Gastrocnemius medialis (tissue), 4 donors: Measurements from ENCODE around the gene XPOT. TPM values are rescaled to one million over a fixed set of nuclear protein-coding genes. Genes with fewer than 3 reads are reported as not detected.

ENCODE experiments used
- ATAC-seq, 2 donors: fragments of 150-250 bp; one replicate each; pipeline ENCODE4 v1.9.1; 2016
- DNase-seq, 2 donors: peaks; one replicate each; pipeline ENCODE4 v3.0.0-alpha.2; 2019
- H3K27ac ChIP-seq, 4 donors: fragments of 200-600 bp; sonication (generic); 1 replicate in 1 of 4; 2 replicates in 3 of 4; pipeline ENCODE4 v1.5.1; 2016 to 2018; ENCODE audit warnings: mild to moderate bottlenecking in 2 of 4, moderate library complexity in 1 of 4
- H3K27me3 ChIP-seq, 3 donors: fragments of 200-600 bp; sonication (generic) in 2 of 3; 1 replicate in 1 of 3; 2 replicates in 2 of 3; pipeline versions ENCODE4 v1.5.1 to v1.6.0; 2016 to 2019; ENCODE audit warnings: mild to moderate bottlenecking in 1 of 3, moderate library complexity in 1 of 3
- H3K36me3 ChIP-seq, 2 donors: fragments of 200-600 bp; sonication (generic) in 1 of 2; one replicate each; pipeline ENCODE4 v1.5.1; 2017 to 2018
- H3K4me1 ChIP-seq, 2 donors: fragments of 200-600 bp; sonication (generic) in 1 of 2; one replicate each; pipeline ENCODE4 v1.5.1; 2016 to 2017; ENCODE audit warnings: mild to moderate bottlenecking in 2 of 2
- H3K4me3 ChIP-seq, 4 donors: fragments of 200-600 bp; sonication (generic) in 3 of 4; 1 replicate in 1 of 4; 2 replicates in 3 of 4; pipeline ENCODE4 v1.5.1; 2016 to 2019; ENCODE audit warnings: mild to moderate bottlenecking in 2 of 4
- H3K9me3 ChIP-seq, 3 donors: fragments of 200-600 bp; sonication (generic) in 2 of 3; 1 replicate in 1 of 3; 2 replicates in 2 of 3; pipeline ENCODE4 v1.5.1; 2016 to 2019
- CTCF ChIP-seq, 5 experiments: fragments of 450-650 bp in 3 of 5; fragments of 200-600 bp in 2 of 5; sonication (generic) in 2 of 5; IDR thresholded peaks in 4 of 5; conservative IDR thresholded peaks in 1 of 5; 1 replicate in 4 of 5; 2 replicates in 1 of 5; pipeline ENCODE4 v1.5.1; 2016 to 2019; ENCODE audit warnings: antibody characterized with exemption in 5 of 5, mild to moderate bottlenecking in 3 of 5, moderate library complexity in 3 of 5
- POLR2A ChIP-seq, 2 donors: fragments of 450-650 bp; IDR thresholded peaks; one replicate each; pipeline ENCODE4 v1.6.1; 2017; ENCODE audit warnings: antibody characterized with exemption in 2 of 2, mild to moderate bottlenecking in 2 of 2, moderate library complexity in 2 of 2
- in situ Hi-C, 4 donors: fragments of 200-750 bp; cut with MboI; loops; one replicate each; pipeline versions ENCODE4 v1.15.0 to v1.8.0; 2017; ENCODE audit warnings: low sequenced_read_pairs in 4 of 4
- intact Hi-C: fragments of 100-400 bp; cut with DNase I; formaldehyde crosslinking; loops from one replicate; pipeline ENCODE4 v1.15.1; 2023; ENCODE audit warnings: low total_unique reads
- total RNA-seq, 4 donors: library from RNA; depleted of rRNA; stranded (reverse); fragments of >200 nt; gene quantifications; one replicate each; pipeline versions ENCODE4 v1.1.0 to v1.2.3, GENCODE V29; 2016

Gene XPOT
- total RNA-seq, 4 donors from 2014 or later = 21.1 to 27.1 (median 25.1) TPM

DNA sequence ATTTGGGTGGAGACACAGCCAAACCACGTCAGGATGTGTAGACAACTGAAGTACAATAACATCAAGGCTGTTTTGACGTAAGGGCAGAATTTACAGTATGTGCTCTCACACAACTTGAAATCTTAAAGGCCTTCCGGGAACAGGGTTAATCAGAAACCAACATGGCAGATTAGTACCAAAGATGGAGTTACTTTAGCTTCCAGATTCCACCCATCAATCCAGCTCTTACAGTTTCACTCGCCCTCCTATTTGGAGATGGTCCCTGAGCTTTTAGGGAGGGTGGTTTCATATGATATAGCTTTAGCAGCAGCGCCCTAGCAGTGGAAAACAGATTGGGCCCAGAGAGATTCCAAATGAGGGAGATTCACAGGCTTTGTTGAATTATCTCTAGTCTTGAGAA is 2.0 kb upstream of the XPOT start:
- DNase-seq (no peak), ATAC-seq (no peak)
- H3K4me3 ChIP-seq = no peak overlapping the region
- no peaks in the 10 kb centered on the region for H3K36me3 ChIP-seq
- no peak overlapping the region for H3K27ac ChIP-seq
- TF ChIP-seq POLR2A (IDR thresholded peaks at IDR 0.05) (no peak), CTCF (IDR thresholded peaks at IDR 0.05 in 4 of 5, conservative IDR thresholded peaks at IDR 0.05 in 1 of 5) (no peak)
- no peaks in the 10 kb centered on the region for H3K9me3 ChIP-seq
- H3K27me3 ChIP-seq = no peaks in the 10 kb centered on the region
- intact Hi-C loops (loop anchor here (5.0 kb wide), 2 partner anchors 560 to 625 kb away; partner anchors contain the start of genes RXYLT1 and SRGAP1), in situ Hi-C loops (loop anchor here in 1 of 4 donors (5.0 kb wide), 1 partner anchor 180 kb away; the partner anchor contains the start of gene KICS2)
- peaks cover 7 to 9% of the 10 kb centered on the region in 2 donors for H3K4me1 ChIP-seq

GRCh38 chr12:64404470-64405256 is 471 bp downstream of the XPOT start:
- TF ChIP-seq CTCF (IDR thresholded peaks at IDR 0.05 in 4 of 5, conservative IDR thresholded peaks at IDR 0.05 in 1 of 5) = no peak
- peak; percentile 89 to 92 for TF ChIP-seq POLR2A (IDR thresholded peaks at IDR 0.05)
- intact Hi-C loops (loop anchor here (1.0 to 5.0 kb wide), 4 partner anchors 48 to 627 kb away; partner anchors contain the start of genes KICS2, RXYLT1, SRGAP1 and TBK1), in situ Hi-C loops (loop anchor here in 1 of 4 donors (5.0 kb wide), 1 partner anchor 182 kb away; the partner anchor contains the start of gene KICS2)
- H3K27me3 ChIP-seq = no peaks in the 10 kb centered on the region
- H3K4me3 ChIP-seq = peak overlapping the region; percentile 93 to 99 (median 98)
- peaks cover 0 to 5% of the 10 kb centered on the region in 2 donors for H3K36me3 ChIP-seq
- DNase-seq (peak; percentile 41 to 63), ATAC-seq (peak; percentile 64 to 69)
- H3K27ac ChIP-seq = peak overlapping the region; percentile 100
- H3K4me1 ChIP-seq = peaks cover 10 to 12% of the 10 kb centered on the region in 2 donors
- H3K9me3 ChIP-seq = no peaks in the 10 kb centered on the region

DNA sequence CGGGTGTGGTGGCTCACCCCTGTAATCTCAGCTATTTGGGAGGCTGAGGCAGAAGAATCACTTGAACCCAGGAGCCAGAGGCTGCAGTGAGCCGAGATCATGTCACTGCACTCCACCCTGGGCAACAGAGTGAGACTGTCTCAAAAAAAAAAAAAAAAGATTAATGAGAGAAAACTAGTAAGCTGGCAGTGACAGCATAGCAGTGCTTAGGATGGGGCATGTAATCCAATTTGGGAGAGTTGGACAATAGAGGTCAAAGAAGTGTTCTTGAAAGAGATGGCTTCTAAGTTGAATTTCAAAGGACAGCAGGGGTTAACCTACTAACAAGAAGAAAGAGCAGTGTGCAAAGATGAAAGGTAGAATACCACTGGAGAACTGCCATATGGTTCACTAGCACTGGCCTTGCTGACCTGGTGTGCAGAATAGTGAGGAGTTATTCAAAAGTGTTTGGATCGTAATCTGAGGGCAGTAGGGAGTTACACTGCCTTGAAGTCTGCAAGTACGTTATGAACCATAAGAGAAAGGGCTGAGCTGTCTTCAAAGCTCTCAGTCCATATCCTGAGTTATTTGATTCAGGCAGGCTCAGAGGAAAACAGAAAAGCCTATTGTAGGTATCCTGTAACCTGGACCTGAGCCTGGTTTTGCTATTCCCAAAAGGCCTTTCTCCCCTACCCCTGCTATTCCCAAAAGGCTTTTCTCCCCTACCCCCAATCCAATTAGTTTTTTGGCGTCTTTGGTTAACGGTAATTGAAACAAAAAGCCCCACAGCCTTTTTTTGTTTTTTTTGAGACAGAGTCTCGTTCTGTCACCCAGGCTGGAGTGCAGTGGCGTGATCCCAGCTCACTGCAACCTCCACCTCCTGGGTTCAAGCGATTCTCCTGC is 3.4 kb downstream of the XPOT start:
- Histone ChIP-seq H3K36me3 (peaks cover 0 to 34% of the 10 kb centered on the region in 2 donors), H3K4me3 (no peak overlapping the region), H3K4me1 (peaks cover 10 to 12% of the 10 kb centered on the region in 2 donors), H3K27ac (no peak overlapping the region), H3K27me3 (no peaks in the 10 kb centered on the region), H3K9me3 (no peaks in the 10 kb centered on the region)
- no peak for ATAC-seq
- intact Hi-C loops = no loop called here
- in situ Hi-C loops = no loop called here
- no peak for DNase-seq
- TF ChIP-seq CTCF (IDR thresholded peaks at IDR 0.05 in 4 of 5, conservative IDR thresholded peaks at IDR 0.05 in 1 of 5) = no peak
- no peak for TF ChIP-seq POLR2A (IDR thresholded peaks at IDR 0.05)

DNA sequence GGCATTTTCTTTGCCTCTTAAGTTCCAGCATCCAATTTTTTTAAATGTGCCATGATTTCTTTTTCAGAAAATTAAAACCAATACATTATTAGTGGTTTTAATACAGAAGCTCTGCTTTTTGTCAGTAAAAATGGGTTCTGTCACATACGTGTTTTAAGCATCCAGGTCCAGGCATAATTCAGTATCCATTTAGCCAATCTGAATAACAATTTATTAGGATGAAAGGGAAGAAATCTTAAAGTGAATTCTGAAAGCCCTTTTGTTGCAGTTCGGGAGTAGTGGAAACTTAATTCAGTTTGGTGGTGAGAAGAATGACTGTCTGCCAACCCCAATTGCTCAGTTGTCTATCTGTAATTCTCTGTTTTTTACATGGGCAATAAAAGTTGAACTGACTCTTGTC is 7.2 kb downstream of the XPOT start:
- no peak for DNase-seq
- intact Hi-C loops = loop anchor here (10.0 kb wide), 1 partner anchor 83 kb away; no protein-coding TSS in a partner anchor
- Histone ChIP-seq H3K36me3 (peaks cover 3 to 72% of the 10 kb centered on the region in 2 donors), H3K27me3 (no peaks in the 10 kb centered on the region), H3K27ac (no peak overlapping the region), H3K4me1 (peaks cover 3% of the 10 kb centered on the region in 2 donors), H3K9me3 (no peaks in the 10 kb centered on the region), H3K4me3 (no peak overlapping the region)
- no peak for TF ChIP-seq POLR2A (IDR thresholded peaks at IDR 0.05)
- TF ChIP-seq CTCF (IDR thresholded peaks at IDR 0.05 in 4 of 5, conservative IDR thresholded peaks at IDR 0.05 in 1 of 5) = no peak
- in situ Hi-C loops = loop anchor here in 1 of 4 donors (10.0 kb wide), 1 partner anchor 83 kb away; no protein-coding TSS in a partner anchor
- ATAC-seq = no peak
